ENCODE results near the gene SFRP2. TPM values are rescaled to one million over a fixed set of nuclear protein-coding genes. Genes with fewer than 3 reads are reported as not detected.

Gene SFRP2
- total RNA-seq, 4 donors from 2014 or later, result 9.4 to 34.7 (median 22.8) TPM

DNA sequence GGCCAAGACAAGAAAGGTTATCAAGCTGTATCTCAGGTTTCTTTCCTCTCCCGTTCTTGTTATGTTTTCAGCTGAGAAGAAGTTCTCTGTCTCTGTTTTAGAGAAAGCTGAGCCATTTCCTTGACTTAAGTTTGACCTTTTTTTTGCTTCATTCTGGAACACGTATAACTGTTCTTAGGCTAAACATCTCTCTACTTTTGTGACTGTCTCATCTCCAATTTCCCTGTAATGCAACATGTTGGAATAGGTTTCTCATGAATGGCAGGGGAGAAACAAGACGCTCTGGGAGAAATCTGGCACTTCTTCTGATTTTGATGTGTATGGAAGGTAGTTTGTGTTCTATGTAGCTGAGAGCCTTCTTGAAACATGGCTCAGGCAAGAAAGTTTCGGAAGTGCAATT, 36.2 kb upstream of the SFRP2 start:
- TF ChIP-seq, protein P1, sequence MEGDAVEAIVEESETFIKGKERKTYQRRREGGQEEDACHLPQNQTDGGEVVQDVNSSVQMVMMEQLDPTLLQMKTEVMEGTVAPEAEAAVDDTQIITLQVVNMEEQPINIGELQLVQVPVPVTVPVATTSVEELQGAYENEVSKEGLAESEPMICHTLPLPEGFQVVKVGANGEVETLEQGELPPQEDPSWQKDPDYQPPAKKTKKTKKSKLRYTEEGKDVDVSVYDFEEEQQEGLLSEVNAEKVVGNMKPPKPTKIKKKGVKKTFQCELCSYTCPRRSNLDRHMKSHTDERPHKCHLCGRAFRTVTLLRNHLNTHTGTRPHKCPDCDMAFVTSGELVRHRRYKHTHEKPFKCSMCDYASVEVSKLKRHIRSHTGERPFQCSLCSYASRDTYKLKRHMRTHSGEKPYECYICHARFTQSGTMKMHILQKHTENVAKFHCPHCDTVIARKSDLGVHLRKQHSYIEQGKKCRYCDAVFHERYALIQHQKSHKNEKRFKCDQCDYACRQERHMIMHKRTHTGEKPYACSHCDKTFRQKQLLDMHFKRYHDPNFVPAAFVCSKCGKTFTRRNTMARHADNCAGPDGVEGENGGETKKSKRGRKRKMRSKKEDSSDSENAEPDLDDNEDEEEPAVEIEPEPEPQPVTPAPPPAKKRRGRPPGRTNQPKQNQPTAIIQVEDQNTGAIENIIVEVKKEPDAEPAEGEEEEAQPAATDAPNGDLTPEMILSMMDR (IDR thresholded peaks at IDR 0.05), result no peak
- DNase-seq (ENCODE audit: low spot score), result no peak
- ATAC-seq (ENCODE audit: low FRiP score), result no peak

DNA sequence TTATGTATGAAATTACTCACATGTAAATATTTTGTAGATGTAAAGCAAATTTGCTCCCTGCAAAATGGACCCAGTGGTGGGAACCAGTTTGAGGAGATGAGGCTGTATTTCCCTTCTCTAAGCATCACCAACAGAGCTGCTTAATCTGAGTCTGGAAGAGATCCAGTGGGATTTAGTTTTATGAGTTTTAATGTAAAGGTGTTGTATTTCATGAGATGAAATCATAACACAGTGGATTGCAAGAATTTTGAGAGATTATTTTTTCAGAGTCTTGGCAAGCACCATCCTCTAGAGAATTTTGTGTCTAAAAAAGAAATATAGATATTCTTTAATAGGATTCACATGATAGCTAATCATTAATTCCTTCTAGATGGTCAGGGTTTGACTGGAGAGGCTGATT, 35.6 kb upstream of the SFRP2 start:
- ATAC-seq (ENCODE audit: low FRiP score) (no peak), DNase-seq (ENCODE audit: low spot score) (no peak)
- TF ChIP-seq, protein P1 (IDR thresholded peaks at IDR 0.05), result no peak

DNA sequence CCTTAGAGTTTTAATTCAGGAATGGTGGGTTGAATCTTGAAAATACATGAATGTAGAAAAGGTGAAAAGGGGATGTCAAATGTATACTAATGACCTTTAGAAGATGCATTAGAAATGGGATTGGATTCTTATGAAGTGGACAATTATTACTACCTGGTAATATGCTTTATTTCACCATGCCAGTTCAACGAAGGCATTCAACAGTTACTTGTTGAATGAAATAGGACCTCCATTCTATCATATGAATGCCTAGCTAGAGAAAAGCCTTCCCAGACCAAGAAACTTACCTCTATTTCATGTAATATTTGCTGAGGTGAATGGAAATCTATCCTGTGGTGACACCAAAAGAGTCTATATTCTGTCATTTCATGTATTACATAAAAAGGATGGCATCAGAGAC, 34.6 kb upstream of the SFRP2 start:
- DNase-seq (ENCODE audit: low spot score) (no peak), ATAC-seq (ENCODE audit: low FRiP score) (no peak)
- TF ChIP-seq, protein P1 (IDR thresholded peaks at IDR 0.05), result no peak

DNA sequence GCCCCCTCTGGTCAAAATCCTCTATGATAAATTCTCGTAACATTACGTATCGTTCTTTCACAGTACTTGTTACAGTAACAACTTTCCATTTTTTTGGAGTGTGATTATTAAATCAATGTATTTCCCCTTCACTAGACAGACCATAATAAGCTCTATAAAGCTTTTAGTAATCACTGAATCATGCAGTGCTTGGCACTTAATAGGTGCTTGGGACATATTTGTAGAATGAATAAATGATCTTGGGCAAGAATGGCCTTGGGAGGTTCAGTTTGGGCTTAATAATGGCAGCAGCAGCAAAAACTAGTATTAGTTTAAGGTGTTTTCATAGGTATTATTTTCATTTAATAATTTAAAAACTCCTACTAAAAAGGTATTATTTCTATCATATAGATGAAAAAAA, 33.4 kb upstream of the SFRP2 start:
- ATAC-seq (ENCODE audit: low FRiP score), result no peak
- DNase-seq (ENCODE audit: low spot score), result no peak
- TF ChIP-seq, protein P1 (IDR thresholded peaks at IDR 0.05), result no peak

DNA sequence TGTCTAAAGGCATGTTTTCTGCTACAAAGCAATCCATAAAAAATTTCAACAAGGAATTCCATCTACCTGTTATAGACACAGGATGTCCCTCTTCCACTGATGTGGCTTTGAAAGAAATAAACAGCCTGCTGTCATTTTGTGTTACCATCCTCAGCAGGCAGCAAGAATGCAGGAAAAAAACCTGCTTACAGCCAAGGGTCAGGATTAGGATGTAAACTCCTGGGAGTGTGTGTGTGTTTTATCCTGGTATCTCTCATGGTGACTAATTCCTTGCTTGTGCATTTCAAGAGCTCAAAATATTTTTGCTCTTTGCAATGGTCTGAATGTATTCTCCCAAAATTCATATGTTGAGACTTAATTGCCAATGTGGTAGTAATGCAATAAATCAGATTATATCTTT, 28.6 kb upstream of the SFRP2 start:
- TF ChIP-seq, protein P1 (IDR thresholded peaks at IDR 0.05), result no peak
- no peak for DNase-seq (ENCODE audit: low spot score)
- ATAC-seq (ENCODE audit: low FRiP score), result no peak

DNA sequence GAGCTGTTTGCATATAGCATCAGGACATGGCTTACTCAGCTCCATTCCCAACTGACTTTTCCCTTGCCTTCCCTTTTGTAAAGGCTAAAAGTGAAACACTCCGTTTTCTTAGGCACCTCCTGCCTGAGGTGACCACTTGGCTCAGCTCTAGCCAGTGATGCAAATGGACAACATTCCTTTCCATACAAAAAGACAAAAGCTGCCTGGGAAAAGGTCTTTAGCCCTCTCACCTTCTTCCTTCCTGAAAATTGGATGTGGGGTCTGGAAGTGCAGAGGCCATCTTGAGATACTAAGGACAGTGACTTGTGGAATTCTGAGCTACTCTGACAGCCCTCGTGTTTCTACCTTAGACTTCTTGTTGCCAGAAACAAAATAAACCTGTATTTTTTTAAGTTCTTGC, 27.7 kb upstream of the SFRP2 start:
- no peak for DNase-seq (ENCODE audit: low spot score)
- ATAC-seq (ENCODE audit: low FRiP score), result no peak
- TF ChIP-seq, protein P1 (IDR thresholded peaks at IDR 0.05), result no peak

DNA sequence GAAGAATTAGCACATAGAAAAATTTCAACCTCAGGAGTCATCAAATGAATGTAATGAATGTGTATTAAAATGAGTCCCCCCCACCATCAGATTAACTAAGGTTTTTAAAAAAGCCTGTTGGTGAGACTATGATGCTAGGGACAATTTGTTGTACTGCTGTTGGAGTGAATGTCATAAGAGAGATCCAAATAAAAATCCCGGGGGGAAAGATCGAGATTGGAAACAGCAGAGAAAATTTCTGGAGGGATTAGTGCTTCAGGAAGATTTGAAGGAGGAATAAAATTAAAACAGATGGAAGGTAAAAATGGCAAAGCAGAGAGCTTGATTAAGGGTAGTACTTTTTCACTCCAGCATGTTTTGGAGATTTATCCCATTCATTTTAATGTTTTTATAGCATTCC, 25.9 kb upstream of the SFRP2 start:
- TF ChIP-seq, protein P1 (IDR thresholded peaks at IDR 0.05), result no peak
- DNase-seq (ENCODE audit: low spot score) (no peak), ATAC-seq (ENCODE audit: low FRiP score) (no peak)
